ENCODE results near the gene ARFRP1.

DNA sequence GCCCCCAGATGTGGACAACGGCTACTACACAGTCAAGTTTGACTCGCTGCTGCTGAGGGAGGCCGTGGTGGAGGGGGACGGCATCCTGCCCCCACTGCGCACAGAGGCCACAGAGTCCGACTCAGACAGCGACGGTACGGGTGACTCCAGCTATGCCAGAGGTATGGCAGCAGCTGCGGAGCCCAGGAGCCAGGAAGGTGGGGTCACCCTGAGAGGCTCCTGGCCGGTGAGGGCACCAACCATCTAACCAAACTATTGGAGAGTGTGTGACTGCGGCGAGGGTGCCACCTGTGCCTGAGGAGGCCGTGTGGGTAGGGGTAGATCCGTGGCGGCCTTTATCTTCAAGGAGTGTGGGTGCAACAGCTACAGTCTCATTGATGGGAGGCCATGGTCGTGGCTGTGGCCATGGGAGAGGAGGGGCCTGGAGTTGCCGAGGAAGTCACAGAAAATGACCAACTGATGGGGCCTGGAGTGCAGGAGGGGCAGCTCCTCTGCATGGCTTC, 25.9 kb upstream of the ARFRP1 start:
- no peak for TF ChIP-seq TAF1 (IDR thresholded peaks at IDR 0.05; ENCODE audit: borderline replicate concordance, insufficient read depth, low read length)
- no peak for TF ChIP-seq POLR2AphosphoS5 (IDR thresholded peaks at IDR 0.05; ENCODE audit: low read depth, low read length)
- TF ChIP-seq, protein P1, sequence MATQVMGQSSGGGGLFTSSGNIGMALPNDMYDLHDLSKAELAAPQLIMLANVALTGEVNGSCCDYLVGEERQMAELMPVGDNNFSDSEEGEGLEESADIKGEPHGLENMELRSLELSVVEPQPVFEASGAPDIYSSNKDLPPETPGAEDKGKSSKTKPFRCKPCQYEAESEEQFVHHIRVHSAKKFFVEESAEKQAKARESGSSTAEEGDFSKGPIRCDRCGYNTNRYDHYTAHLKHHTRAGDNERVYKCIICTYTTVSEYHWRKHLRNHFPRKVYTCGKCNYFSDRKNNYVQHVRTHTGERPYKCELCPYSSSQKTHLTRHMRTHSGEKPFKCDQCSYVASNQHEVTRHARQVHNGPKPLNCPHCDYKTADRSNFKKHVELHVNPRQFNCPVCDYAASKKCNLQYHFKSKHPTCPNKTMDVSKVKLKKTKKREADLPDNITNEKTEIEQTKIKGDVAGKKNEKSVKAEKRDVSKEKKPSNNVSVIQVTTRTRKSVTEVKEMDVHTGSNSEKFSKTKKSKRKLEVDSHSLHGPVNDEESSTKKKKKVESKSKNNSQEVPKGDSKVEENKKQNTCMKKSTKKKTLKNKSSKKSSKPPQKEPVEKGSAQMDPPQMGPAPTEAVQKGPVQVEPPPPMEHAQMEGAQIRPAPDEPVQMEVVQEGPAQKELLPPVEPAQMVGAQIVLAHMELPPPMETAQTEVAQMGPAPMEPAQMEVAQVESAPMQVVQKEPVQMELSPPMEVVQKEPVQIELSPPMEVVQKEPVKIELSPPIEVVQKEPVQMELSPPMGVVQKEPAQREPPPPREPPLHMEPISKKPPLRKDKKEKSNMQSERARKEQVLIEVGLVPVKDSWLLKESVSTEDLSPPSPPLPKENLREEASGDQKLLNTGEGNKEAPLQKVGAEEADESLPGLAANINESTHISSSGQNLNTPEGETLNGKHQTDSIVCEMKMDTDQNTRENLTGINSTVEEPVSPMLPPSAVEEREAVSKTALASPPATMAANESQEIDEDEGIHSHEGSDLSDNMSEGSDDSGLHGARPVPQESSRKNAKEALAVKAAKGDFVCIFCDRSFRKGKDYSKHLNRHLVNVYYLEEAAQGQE (IDR thresholded peaks at IDR 0.05; ENCODE audit: insufficient read depth in 1 of 2, low read depth in 2 of 2, low read length in 2 of 2) = no peak
